ENCODE results near the gene JAKMIP2. TPM values are rescaled to one million over a fixed set of nuclear protein-coding genes. Genes with fewer than 3 reads are reported as not detected.
"Not testable (repeated sequence)": the region's sequence is repeated elsewhere in the genome, so short reads cannot be mapped to it uniquely, and the experiment has no call there.

Gene JAKMIP2
- total RNA-seq, 1 donor from 2014 or later = 0.40 TPM

- DNase-seq (ENCODE audit: low spot score) (no peak), ATAC-seq (no peak)
Measured at GRCh38 chr5:147751156-147751830, 31.2 kb downstream of the JAKMIP2 start.

- no peak for ATAC-seq
- no peak for DNase-seq (ENCODE audit: low spot score)
Measured at GRCh38 chr5:147750065-147750464, 32.5 kb downstream of the JAKMIP2 start.

- no peak for ATAC-seq
Measured at GRCh38 chr5:147748590-147748989, 33.9 kb downstream of the JAKMIP2 start.

GRCh38 chr5:147746986-147747385 is 35.5 kb downstream of the JAKMIP2 start:
- no peak for DNase-seq (ENCODE audit: low spot score)
- ATAC-seq = no peak

More at GRCh38 chr5:147748590-147748989, 33.9 kb downstream of the JAKMIP2 start:
- no peak for DNase-seq (ENCODE audit: low spot score)

GRCh38 chr5:147743678-147744374 is 38.7 kb downstream of the JAKMIP2 start:
- ATAC-seq (no peak), DNase-seq (ENCODE audit: low spot score) (no peak)

GRCh38 chr5:147743012-147743411 is 39.5 kb downstream of the JAKMIP2 start:
- no peak for ATAC-seq
- no peak for DNase-seq (ENCODE audit: low spot score)

GRCh38 chr5:147742151-147742550 is 40.4 kb downstream of the JAKMIP2 start:
- DNase-seq (ENCODE audit: low spot score) = no peak
- no peak for ATAC-seq

- DNase-seq (ENCODE audit: low spot score) = no peak
- ATAC-seq = no peak
Measured at GRCh38 chr5:147740864-147741263, 41.7 kb downstream of the JAKMIP2 start.

DNA sequence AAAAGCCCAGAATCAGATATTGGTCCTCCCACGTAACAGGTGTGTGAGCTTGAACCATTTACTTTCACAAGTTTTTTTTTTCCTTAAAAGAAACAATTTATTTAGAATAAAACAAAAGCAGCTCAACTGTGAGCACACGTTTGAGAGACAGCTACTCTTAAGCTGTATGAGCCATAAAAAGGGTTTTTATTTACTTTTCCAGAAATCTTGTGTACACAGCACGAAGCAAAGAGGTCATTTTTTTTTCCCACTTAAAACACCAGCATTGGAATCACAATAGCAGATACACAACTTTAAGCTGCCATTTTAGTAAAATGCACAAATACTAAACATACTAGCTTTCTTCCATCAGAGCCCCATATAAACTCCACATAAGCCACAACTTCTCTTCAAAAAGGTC is 44.6 kb downstream of the JAKMIP2 start:
- ATAC-seq (peak; percentile 69), DNase-seq (ENCODE audit: low spot score) (no peak)

GRCh38 chr5:147735621-147736125 is 46.9 kb downstream of the JAKMIP2 start:
- DNase-seq (ENCODE audit: low spot score) = no peak
- peak; percentile 51 for ATAC-seq

DNA sequence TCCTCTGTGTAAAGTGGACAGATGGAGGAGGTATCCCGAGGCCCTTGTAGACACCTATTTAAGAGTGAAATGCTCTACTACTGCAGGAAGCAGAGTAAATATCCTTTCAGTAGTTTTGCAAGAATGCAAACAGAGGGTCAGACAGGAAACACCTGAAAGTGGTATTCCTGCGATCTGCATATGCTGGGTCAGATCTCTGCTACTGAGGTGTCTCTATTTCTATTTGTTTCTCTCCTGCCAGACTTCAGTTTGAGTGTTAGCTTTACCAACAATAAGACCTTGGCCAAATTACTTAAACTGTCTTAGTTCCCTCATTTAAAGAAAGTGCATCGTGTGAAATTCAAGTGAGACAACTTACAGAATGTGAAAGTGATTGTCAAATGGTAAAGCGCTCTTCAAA is 47.6 kb downstream of the JAKMIP2 start:
- ATAC-seq (peak; percentile 85), DNase-seq (ENCODE audit: low spot score) (no peak)

- ATAC-seq = no peak
- DNase-seq (ENCODE audit: low spot score) = no peak
Measured at GRCh38 chr5:147733075-147733474, 49.5 kb downstream of the JAKMIP2 start.

- no peak for ATAC-seq
- no peak for DNase-seq (ENCODE audit: low spot score)
Measured at GRCh38 chr5:147732291-147732883, 50.1 kb downstream of the JAKMIP2 start.

- DNase-seq (ENCODE audit: low spot score) (no peak), ATAC-seq (no peak)
Measured at GRCh38 chr5:147731431-147732290, 50.9 kb downstream of the JAKMIP2 start.

DNA sequence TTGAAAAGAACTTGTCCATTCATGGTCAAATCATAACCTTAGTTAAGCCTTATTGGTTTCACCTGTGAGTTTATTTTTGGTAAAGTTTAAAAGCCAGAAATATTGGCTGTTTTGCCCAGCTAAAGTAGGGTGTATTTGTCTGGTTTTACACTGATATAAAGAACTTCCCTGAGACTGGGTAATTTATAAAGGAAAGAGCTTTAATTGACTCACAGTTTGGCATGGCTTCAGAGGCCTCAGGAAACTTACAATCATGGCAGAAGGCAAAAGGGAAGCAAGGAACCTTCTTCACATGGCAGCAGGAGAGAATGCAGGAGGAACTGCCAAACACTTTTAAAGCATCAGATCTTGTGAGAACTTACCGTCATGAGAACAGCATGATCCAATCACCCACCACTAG is 55.3 kb downstream of the JAKMIP2 start:
- DNase-seq (ENCODE audit: low spot score) (no peak), ATAC-seq (no peak)

GRCh38 chr5:147721191-147721960 is 61.2 kb downstream of the JAKMIP2 start:
- not testable (repeated sequence) for ATAC-seq; DNase-seq (ENCODE audit: low spot score)

GRCh38 chr5:147713550-147714295 is 68.8 kb downstream of the JAKMIP2 start:
- peak; percentile 78 for ATAC-seq

GRCh38 chr5:147712598-147712997 is 69.9 kb downstream of the JAKMIP2 start:
- no peak for DNase-seq (ENCODE audit: low spot score)
- ATAC-seq = no peak

More at GRCh38 chr5:147713550-147714295, 68.8 kb downstream of the JAKMIP2 start:
- DNase-seq (ENCODE audit: low spot score) = no peak

DNA sequence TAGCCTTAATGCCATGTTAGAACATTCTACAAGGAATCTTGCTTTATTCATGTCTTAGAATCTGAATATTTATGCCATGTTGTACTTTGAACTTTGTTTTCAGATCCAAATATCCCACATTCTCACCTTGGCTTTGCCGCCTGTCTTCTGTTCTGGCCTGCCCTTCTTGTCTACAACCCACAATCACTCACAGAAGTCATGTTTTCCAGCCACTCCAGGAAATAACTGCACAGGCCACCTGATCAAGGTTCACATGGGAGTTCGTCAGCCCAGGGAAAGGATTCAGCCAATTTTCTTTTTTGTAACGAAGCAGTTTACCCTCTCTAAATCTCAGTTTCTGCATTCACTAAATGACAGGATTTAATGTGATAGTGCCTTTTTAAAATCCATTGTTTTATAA is 70.5 kb downstream of the JAKMIP2 start:
- ATAC-seq = peak; percentile 82
- DNase-seq (ENCODE audit: low spot score) = no peak
